H9 (cell line): ENCODE results near the gene SDK2. TPM values are rescaled to one million over a fixed set of nuclear protein-coding genes. Genes with fewer than 3 reads are reported as not detected.

Source experiments
- DNase-seq: peaks from one replicate; pipeline ENCODE4 v3.0.0-alpha.2; 2017
- H2AFZ ChIP-seq: one replicate; pipeline ENCODE4 v1.6.1; 2013; ENCODE audit warnings: mild to moderate bottlenecking, low read length, control low read depth, moderate library complexity
- H2AK5ac ChIP-seq: 2 replicates; pipeline ENCODE4 v1.6.1; 2013; ENCODE audit warnings: low read length, control low read depth, mixed read lengths; ENCODE audit not compliant: insufficient read length
- H2BK120ac ChIP-seq: one replicate; pipeline ENCODE4 v1.6.1; 2013; ENCODE audit warnings: low read depth, mild to moderate bottlenecking, low read length, control low read depth, inconsistent platforms; ENCODE audit not compliant: poor library complexity, severe bottlenecking
- H2BK12ac ChIP-seq: 2 replicates; pipeline ENCODE4 v1.6.1; 2013; ENCODE audit warnings: low read length, control low read depth, mixed read lengths, low read depth; ENCODE audit not compliant: insufficient read length
- H2BK15ac ChIP-seq: 2 replicates; pipeline ENCODE4 v1.6.1; 2013; ENCODE audit warnings: low read depth, low read length, control low read depth
- H2BK20ac ChIP-seq: one replicate; pipeline ENCODE4 v1.6.1; 2013; ENCODE audit warnings: low read depth, mild to moderate bottlenecking, low read length, control low read depth, inconsistent platforms; ENCODE audit not compliant: poor library complexity, severe bottlenecking
- H2BK5ac ChIP-seq: 2 replicates; pipeline ENCODE4 v1.6.1; 2013; ENCODE audit warnings: low read length, control low read depth, mixed read lengths; ENCODE audit not compliant: insufficient read length
- H3K14ac ChIP-seq: 2 replicates; pipeline ENCODE4 v1.6.1; 2013; ENCODE audit warnings: low read length, control low read depth; ENCODE audit not compliant: insufficient read depth
- H3K18ac ChIP-seq: 2 replicates; pipeline ENCODE4 v1.6.1; 2013; ENCODE audit warnings: low read depth, mild to moderate bottlenecking, mixed read lengths, low read length, control low read depth; ENCODE audit not compliant: insufficient read length
- H3K23ac ChIP-seq: 2 replicates; pipeline ENCODE4 v1.6.1; 2013; ENCODE audit warnings: low read length, control low read depth, mixed read lengths, low read depth; ENCODE audit not compliant: insufficient read length
- H3K23me2 ChIP-seq: 2 replicates; pipeline ENCODE4 v1.6.1; 2013; ENCODE audit warnings: low read depth, mild to moderate bottlenecking, mixed read lengths, low read length, control low read depth; ENCODE audit not compliant: insufficient read length, poor library complexity, severe bottlenecking
- H3K27ac ChIP-seq: 2 replicates; pipeline ENCODE4 v1.5.1; 2013; ENCODE audit warnings: low read length, control low read depth, mixed read lengths, low read depth; ENCODE audit not compliant: insufficient read length
- H3K27me3 ChIP-seq: 2 replicates; pipeline ENCODE4 v1.6.1; 2013; ENCODE audit warnings: low read length, control low read depth, inconsistent platforms; ENCODE audit not compliant: insufficient read depth
- H3K4ac ChIP-seq: 2 replicates; pipeline ENCODE4 v1.6.1; 2013; ENCODE audit warnings: low read depth, mild to moderate bottlenecking, control low read depth, inconsistent platforms, low read length, moderate library complexity
- H3K4me1 ChIP-seq: 2 replicates; pipeline ENCODE4 v1.6.1; 2013; ENCODE audit warnings: low read length, control low read depth, inconsistent platforms; ENCODE audit not compliant: insufficient read depth
- H3K4me2 ChIP-seq: 2 replicates; pipeline ENCODE4 v1.6.1; 2013; ENCODE audit warnings: low read length, control low read depth, mixed read lengths; ENCODE audit not compliant: insufficient read length, insufficient read depth
- H3K56ac ChIP-seq: 2 replicates; pipeline ENCODE4 v1.6.1; 2013; ENCODE audit warnings: low read depth, mild to moderate bottlenecking, mixed read lengths, low read length, control low read depth; ENCODE audit not compliant: insufficient read length
- H3K79me1 ChIP-seq: 2 replicates; pipeline ENCODE4 v1.6.1; 2013; ENCODE audit warnings: low read depth, mild to moderate bottlenecking, moderate library complexity, low read length, control low read depth, inconsistent platforms; ENCODE audit not compliant: insufficient read depth, poor library complexity, severe bottlenecking
- H3K79me2 ChIP-seq: 2 replicates; pipeline ENCODE4 v1.6.1; 2013; ENCODE audit warnings: low read length, control low read depth, inconsistent platforms; ENCODE audit not compliant: insufficient read depth
- H3K9ac ChIP-seq: 2 replicates; pipeline ENCODE4 v1.6.1; 2013; ENCODE audit warnings: low read length, control low read depth, mixed read lengths; ENCODE audit not compliant: insufficient read length; ENCODE audit errors: extremely low read depth
- H3K9me3 ChIP-seq: one replicate; pipeline ENCODE4 v1.6.1; 2013; ENCODE audit warnings: low read depth, low read length, inconsistent platforms; ENCODE audit not compliant: control insufficient read depth
- H3T11ph ChIP-seq: one replicate; pipeline ENCODE4 v1.6.1; 2013; ENCODE audit warnings: mild to moderate bottlenecking, low read length, control low read depth, inconsistent platforms
- H4K20me1 ChIP-seq: one replicate; pipeline ENCODE4 v1.6.1; 2013; ENCODE audit not compliant: control insufficient read depth, insufficient read length, insufficient read depth
- H4K5ac ChIP-seq: 2 replicates; pipeline ENCODE4 v1.6.1; 2013; ENCODE audit warnings: low read depth, mild to moderate bottlenecking, mixed read lengths, low read length, control low read depth; ENCODE audit not compliant: insufficient read length
- H4K8ac ChIP-seq: replicated peaks from 2 replicates; pipeline ENCODE4 v1.6.1; 2013; ENCODE audit warnings: low read length, control low read depth, mixed read lengths, low read depth; ENCODE audit not compliant: insufficient read length
- H4K91ac ChIP-seq: 2 replicates; pipeline ENCODE4 v1.6.1; 2013; ENCODE audit warnings: low read depth, mild to moderate bottlenecking, moderate library complexity, mixed read lengths, low read length, control low read depth; ENCODE audit not compliant: insufficient read length
- H3K27ac Mint-ChIP-seq, 3 experiments: 2 replicates in 2 of 3; 3 replicates in 1 of 3; pipeline ENCODE4 v1.8.0; 2020 to 2021; ENCODE audit warnings: mixed read lengths in 3 of 3, mild to moderate bottlenecking in 1 of 3, moderate library complexity in 1 of 3
- H3K27me3 Mint-ChIP-seq: 2 replicates; pipeline ENCODE4 v1.8.0; 2021; ENCODE audit warnings: low read depth, mild to moderate bottlenecking, moderate library complexity, mixed read lengths
- H3K36me3 Mint-ChIP-seq, 3 experiments: 2 replicates in 2 of 3; 3 replicates in 1 of 3; pipeline ENCODE4 v1.8.0; 2020 to 2021; ENCODE audit warnings: low read depth in 3 of 3, mixed read lengths in 3 of 3; ENCODE audit not compliant: insufficient read depth in 1 of 3
- H3K4me1 Mint-ChIP-seq, 2 experiments: 2 replicates each; pipeline ENCODE4 v1.8.0; 2020; ENCODE audit warnings: mixed read lengths in 2 of 2
- H3K4me3 Mint-ChIP-seq, 2 experiments: 2 replicates in 1 of 2; 3 replicates in 1 of 2; pipeline ENCODE4 v1.8.0; 2020 to 2021; ENCODE audit warnings: mild to moderate bottlenecking in 2 of 2, mixed read lengths in 2 of 2, moderate library complexity in 1 of 2
- H3K9me3 Mint-ChIP-seq, 2 experiments: 2 replicates in 1 of 2; 3 replicates in 1 of 2; pipeline ENCODE4 v1.8.0; 2020; ENCODE audit warnings: mild to moderate bottlenecking in 2 of 2, mixed read lengths in 2 of 2, moderate library complexity in 1 of 2
- CTCF ChIP-seq: fragments of 200-600 bp; sonication (generic); conservative IDR thresholded peaks from 3 replicates; pipeline ENCODE4 v1.8.0; 2021; ENCODE audit warnings: antibody characterized with exemption, mild to moderate bottlenecking
- WGBS: extraction: QIAGEN DNeasy Blood & Tissue Kit; methylation state at CpG from one replicate; pipeline ENCODE4 v1.1.7; 2013; ENCODE audit warnings: missing lambda C conversion rate, low lambda C conversion rate, mixed read lengths; ENCODE audit not compliant: insufficient read length; ENCODE audit errors: extremely low coverage; 5-methylcytosine and 5-hydroxymethylcytosine counted together
- total RNA-seq: library from RNA; stranded (reverse); gene quantifications from 2 replicates; pipeline ENCODE4 v1.2.1, GENCODE V29; 2021

Gene SDK2
- total RNA-seq, 1 experiment from 2014 or later, result 9.1 TPM

GRCh38 chr17:73349138-73349537 is 295.1 kb downstream of the SDK2 start:
- DNase-seq, result no peak
- peak overlapping the region in 1 of 2 experiments; percentile 8; a peak in 1 of 5 replicates for H3K4me3 Mint-ChIP-seq

More at GRCh38 chr17:73349138-73349537, 295.1 kb downstream of the SDK2 start:
- no peak overlapping the region for H3K27ac ChIP-seq
- H3K4me1 ChIP-seq, result peaks cover 2% of the 10 kb centered on the region; the same call in 1 of the 2 replicates
- H3K23me2 ChIP-seq, result no peaks in the 10 kb centered on the region
- H2BK5ac ChIP-seq, result no peak overlapping the region
- H2AFZ ChIP-seq, result no peak overlapping the region
- H3K4ac ChIP-seq, result no peak overlapping the region
- H4K20me1 ChIP-seq, result no peaks in the 10 kb centered on the region
- no peak overlapping the region for H2BK120ac ChIP-seq
- H3K79me2 ChIP-seq, result no peaks in the 10 kb centered on the region
- WGBS, result no CpG with 5 or more reads among the region's 6 CpGs
- no peaks in the 10 kb centered on the region for H3K27me3 ChIP-seq
- no peak overlapping the region for H2BK12ac ChIP-seq
- H3K23ac ChIP-seq, result no peak overlapping the region
- Mint-ChIP-seq H3K36me3 (peaks cover 0 to 16% (median 0%) of the 10 kb centered on the region in 3 experiments; a peak in 3 of 7 replicates), H3K4me1 (peaks cover 36 to 44% of the 10 kb centered on the region in 2 experiments), H3K27me3 (no peaks in the 10 kb centered on the region; the same call in none of the 2 replicates), H3K27ac (peak overlapping the region in 2 of 3 experiments; percentile 61 to 80; a peak in 2 of 7 replicates), H3K9me3 (no peaks in the 10 kb centered on the region)
- H4K8ac ChIP-seq, result no peak overlapping the region
- H3K18ac ChIP-seq, result no peak overlapping the region
- H2BK15ac ChIP-seq, result no peak overlapping the region
- H4K5ac ChIP-seq, result no peak overlapping the region
- no peak overlapping the region for H3K4me2 ChIP-seq
- no peak overlapping the region for H3K56ac ChIP-seq
- H2AK5ac ChIP-seq, result no peak overlapping the region
- H4K91ac ChIP-seq, result no peak overlapping the region
- no peak overlapping the region; the same call in 1 of the 2 replicates for H3K14ac ChIP-seq
- H3K9me3 ChIP-seq, result no peaks in the 10 kb centered on the region
- H3K79me1 ChIP-seq, result no peaks in the 10 kb centered on the region
- no peak overlapping the region for H3T11ph ChIP-seq
- H2BK20ac ChIP-seq, result no peak overlapping the region
- no peak overlapping the region for H3K9ac ChIP-seq
- no peak for TF ChIP-seq CTCF
